HEK293 (cell line): ENCODE measurements around the gene STAP1.

Source experiments
- PATZ1 ChIP-seq: fragments of 450-650 bp; formaldehyde crosslinking; IDR thresholded peaks from 2 replicates; pipeline ENCODE4 v1.5.1; 2016; ENCODE audit warnings: missing biosample characterization, missing genetic modification characterization
- YY1 ChIP-seq: fragments of 450-650 bp; formaldehyde crosslinking; IDR thresholded peaks from 2 replicates; pipeline ENCODE4 v1.5.1; 2018; ENCODE audit warnings: missing biosample characterization, missing genetic modification characterization
- ZNF121 ChIP-seq: fragments of 450-650 bp; formaldehyde crosslinking; IDR thresholded peaks from 2 replicates; pipeline ENCODE4 v1.5.1; 2016; ENCODE audit warnings: missing biosample characterization, missing genetic modification characterization
- ZNF132 ChIP-seq: fragments of 450-650 bp; formaldehyde crosslinking; IDR thresholded peaks from 2 replicates; pipeline ENCODE4 v1.5.1; 2017; ENCODE audit warnings: missing biosample characterization, missing genetic modification characterization, borderline replicate concordance
- ZNF169 ChIP-seq: fragments of 450-650 bp; formaldehyde crosslinking; IDR thresholded peaks from 2 replicates; pipeline ENCODE4 v1.5.1; 2016; ENCODE audit warnings: missing biosample characterization, missing genetic modification characterization
- ZNF174 ChIP-seq: fragments of 450-650 bp; formaldehyde crosslinking; IDR thresholded peaks from 2 replicates; pipeline ENCODE4 v1.5.0; 2017; ENCODE audit warnings: missing biosample characterization, mild to moderate bottlenecking, missing genetic modification characterization
- ZNF274 ChIP-seq, 2 experiments: fragments of 200-500 bp in 1 of 2; fragments of 450-650 bp in 1 of 2; sonication (Bioruptor generic) in 1 of 2; formaldehyde crosslinking in 1 of 2; IDR thresholded peaks; 2 replicates each; pipeline versions ENCODE4 v1.5.1 to v1.6.1; 2014 to 2016; ENCODE audit warnings: borderline replicate concordance in 1 of 2, inconsistent platforms in 1 of 2, low read length in 1 of 2, missing biosample characterization in 1 of 2, missing genetic modification characterization in 1 of 2
- ZNF785 ChIP-seq: fragments of 450-650 bp; formaldehyde crosslinking; IDR thresholded peaks from 2 replicates; pipeline ENCODE4 v1.5.1; 2016; ENCODE audit warnings: missing biosample characterization, missing genetic modification characterization
- ZNF792 ChIP-seq: fragments of 450-650 bp; formaldehyde crosslinking; IDR thresholded peaks from 2 replicates; pipeline ENCODE4 v1.5.1; 2016; ENCODE audit warnings: missing biosample characterization, missing genetic modification characterization
- TF ChIP-seq, protein P1 (sequence below): fragments of 450-650 bp; formaldehyde crosslinking; IDR thresholded peaks from 2 replicates; pipeline ENCODE4 v1.5.1; 2016; ENCODE audit warnings: missing biosample characterization, missing genetic modification characterization
- TF ChIP-seq, protein P2 (sequence below): fragments of 450-650 bp; formaldehyde crosslinking; IDR thresholded peaks from 2 replicates; pipeline ENCODE4 v1.5.1; 2016; ENCODE audit warnings: missing biosample characterization, missing genetic modification characterization

- TF ChIP-seq, protein P1, sequence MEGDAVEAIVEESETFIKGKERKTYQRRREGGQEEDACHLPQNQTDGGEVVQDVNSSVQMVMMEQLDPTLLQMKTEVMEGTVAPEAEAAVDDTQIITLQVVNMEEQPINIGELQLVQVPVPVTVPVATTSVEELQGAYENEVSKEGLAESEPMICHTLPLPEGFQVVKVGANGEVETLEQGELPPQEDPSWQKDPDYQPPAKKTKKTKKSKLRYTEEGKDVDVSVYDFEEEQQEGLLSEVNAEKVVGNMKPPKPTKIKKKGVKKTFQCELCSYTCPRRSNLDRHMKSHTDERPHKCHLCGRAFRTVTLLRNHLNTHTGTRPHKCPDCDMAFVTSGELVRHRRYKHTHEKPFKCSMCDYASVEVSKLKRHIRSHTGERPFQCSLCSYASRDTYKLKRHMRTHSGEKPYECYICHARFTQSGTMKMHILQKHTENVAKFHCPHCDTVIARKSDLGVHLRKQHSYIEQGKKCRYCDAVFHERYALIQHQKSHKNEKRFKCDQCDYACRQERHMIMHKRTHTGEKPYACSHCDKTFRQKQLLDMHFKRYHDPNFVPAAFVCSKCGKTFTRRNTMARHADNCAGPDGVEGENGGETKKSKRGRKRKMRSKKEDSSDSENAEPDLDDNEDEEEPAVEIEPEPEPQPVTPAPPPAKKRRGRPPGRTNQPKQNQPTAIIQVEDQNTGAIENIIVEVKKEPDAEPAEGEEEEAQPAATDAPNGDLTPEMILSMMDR (tag by site-specific recombination), result no peak
- TF ChIP-seq, protein P2, sequence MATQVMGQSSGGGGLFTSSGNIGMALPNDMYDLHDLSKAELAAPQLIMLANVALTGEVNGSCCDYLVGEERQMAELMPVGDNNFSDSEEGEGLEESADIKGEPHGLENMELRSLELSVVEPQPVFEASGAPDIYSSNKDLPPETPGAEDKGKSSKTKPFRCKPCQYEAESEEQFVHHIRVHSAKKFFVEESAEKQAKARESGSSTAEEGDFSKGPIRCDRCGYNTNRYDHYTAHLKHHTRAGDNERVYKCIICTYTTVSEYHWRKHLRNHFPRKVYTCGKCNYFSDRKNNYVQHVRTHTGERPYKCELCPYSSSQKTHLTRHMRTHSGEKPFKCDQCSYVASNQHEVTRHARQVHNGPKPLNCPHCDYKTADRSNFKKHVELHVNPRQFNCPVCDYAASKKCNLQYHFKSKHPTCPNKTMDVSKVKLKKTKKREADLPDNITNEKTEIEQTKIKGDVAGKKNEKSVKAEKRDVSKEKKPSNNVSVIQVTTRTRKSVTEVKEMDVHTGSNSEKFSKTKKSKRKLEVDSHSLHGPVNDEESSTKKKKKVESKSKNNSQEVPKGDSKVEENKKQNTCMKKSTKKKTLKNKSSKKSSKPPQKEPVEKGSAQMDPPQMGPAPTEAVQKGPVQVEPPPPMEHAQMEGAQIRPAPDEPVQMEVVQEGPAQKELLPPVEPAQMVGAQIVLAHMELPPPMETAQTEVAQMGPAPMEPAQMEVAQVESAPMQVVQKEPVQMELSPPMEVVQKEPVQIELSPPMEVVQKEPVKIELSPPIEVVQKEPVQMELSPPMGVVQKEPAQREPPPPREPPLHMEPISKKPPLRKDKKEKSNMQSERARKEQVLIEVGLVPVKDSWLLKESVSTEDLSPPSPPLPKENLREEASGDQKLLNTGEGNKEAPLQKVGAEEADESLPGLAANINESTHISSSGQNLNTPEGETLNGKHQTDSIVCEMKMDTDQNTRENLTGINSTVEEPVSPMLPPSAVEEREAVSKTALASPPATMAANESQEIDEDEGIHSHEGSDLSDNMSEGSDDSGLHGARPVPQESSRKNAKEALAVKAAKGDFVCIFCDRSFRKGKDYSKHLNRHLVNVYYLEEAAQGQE, result no peak
- TF ChIP-seq ZNF792 (no peak), ZNF121 (no peak), ZNF132 (no peak), ZNF174 (tag by site-specific recombination) (no peak), ZNF169 (tag by site-specific recombination) (no peak), ZNF785 (no peak), YY1 (tag by site-specific recombination) (no peak), ZNF274 (IDR thresholded peaks at IDR 0.05; ENCODE audit: low read length) (no peak), ZNF274 (tag by site-specific recombination; IDR thresholded peaks at IDR 0.05; ENCODE audit: borderline replicate concordance) (no peak), PATZ1 (tag by site-specific recombination) (no peak)
These were observed 16.9 kb downstream of the STAP1 start for GRCh38 chr4:67575232-67576058.
